SU-DHL-6 (cell line): ENCODE data around the gene PKD1.

Source experiments
- H2AFZ ChIP-seq: fragments of 200-600 bp; sonication (generic); 2 replicates; pipeline ENCODE4 v1.6.1; 2014; ENCODE audit warnings: low read depth, mild to moderate bottlenecking, moderate library complexity, mixed read lengths, antibody characterized with exemption, low read length; ENCODE audit not compliant: severe bottlenecking
- H3F3A ChIP-seq: fragments of 200-600 bp; shearing (Covaris generic); 2 replicates; pipeline ENCODE4 v1.6.0; 2016; ENCODE audit warnings: antibody characterized with exemption, mild to moderate bottlenecking; ENCODE audit not compliant: insufficient read depth
- H3K27ac ChIP-seq: fragments of 200-600 bp; sonication (generic); 2 replicates; pipeline ENCODE4 v1.5.1; 2016; ENCODE audit warnings: low read depth, mild to moderate bottlenecking, low read length, moderate library complexity, mixed read lengths
- H3K27me3 ChIP-seq: fragments of 200-600 bp; sonication (generic), shearing (Covaris generic); 2 replicates; pipeline ENCODE4 v1.6.0; 2014; ENCODE audit warnings: mild to moderate bottlenecking, low read length
- H3K36me3 ChIP-seq: fragments of 200-600 bp; sonication (generic); 2 replicates; pipeline ENCODE4 v1.6.1; 2014; ENCODE audit warnings: mild to moderate bottlenecking, low read length, mixed read lengths
- H3K4me2 ChIP-seq: fragments of 300-600, 200-600 bp; shearing (Covaris generic), sonication (generic); 2 replicates; pipeline ENCODE4 v1.6.0; 2014; ENCODE audit warnings: low read length, low read depth, mild to moderate bottlenecking; ENCODE audit not compliant: poor library complexity, severe bottlenecking
- H3K4me3 ChIP-seq: fragments of 200-600 bp; sonication (generic); 2 replicates; pipeline ENCODE4 v1.5.1; 2014; ENCODE audit warnings: antibody characterized with exemption, low read length, mild to moderate bottlenecking, mixed read lengths; ENCODE audit not compliant: insufficient read depth, poor library complexity, severe bottlenecking
- H3K79me2 ChIP-seq: fragments of 200-600 bp; sonication (generic); 2 replicates; pipeline ENCODE4 v1.6.1; 2014; ENCODE audit warnings: mild to moderate bottlenecking, low read length, moderate library complexity; ENCODE audit not compliant: insufficient read depth
- H3K9ac ChIP-seq: fragments of 200-600 bp; sonication (generic); 2 replicates; pipeline ENCODE4 v1.7.0; 2014; ENCODE audit warnings: mild to moderate bottlenecking, low read length
- H3K9me2 ChIP-seq: fragments of 200-600 bp; sonication (generic); replicated peaks from 2 replicates; pipeline ENCODE4 v1.6.1; 2014; ENCODE audit warnings: low read length; ENCODE audit not compliant: insufficient read depth
- H3K9me3 ChIP-seq: fragments of 200-600 bp; sonication (generic); 2 replicates; pipeline ENCODE4 v1.6.1; 2014; ENCODE audit warnings: low read length, mixed read lengths; ENCODE audit not compliant: insufficient read depth
- H4K20me1 ChIP-seq: fragments of 200-600 bp; sonication (generic); 2 replicates; pipeline ENCODE4 v1.6.1; 2014; ENCODE audit warnings: low read depth, mild to moderate bottlenecking, antibody characterized with exemption, low read length, moderate library complexity, mixed read lengths
- EZH2phosphoT487 ChIP-seq: fragments of 200-600 bp; sonication (generic), shearing (Covaris generic); conservative IDR thresholded peaks from 2 replicates; pipeline ENCODE4 v1.6.1; 2018; ENCODE audit warnings: mild to moderate bottlenecking, antibody characterized with exemption, low read length, moderate library complexity, mixed read lengths
- TF ChIP-seq, protein P1 (sequence below): fragments of 200-600 bp; sonication (generic); IDR thresholded peaks from one replicate; pipeline ENCODE4 v1.5.1; 2017; ENCODE audit warnings: antibody characterized with exemption, mild to moderate bottlenecking, low read length, moderate library complexity; ENCODE audit not compliant: insufficient read depth, poor library complexity, severe bottlenecking

Gene PKD1

GRCh38 chr16:2078096-2078495 is 57.6 kb downstream of the PKD1 start:
- no peaks in the 10 kb centered on the region for H3F3A ChIP-seq
- TF ChIP-seq EZH2phosphoT487: no peak
- TF ChIP-seq, protein P1, sequence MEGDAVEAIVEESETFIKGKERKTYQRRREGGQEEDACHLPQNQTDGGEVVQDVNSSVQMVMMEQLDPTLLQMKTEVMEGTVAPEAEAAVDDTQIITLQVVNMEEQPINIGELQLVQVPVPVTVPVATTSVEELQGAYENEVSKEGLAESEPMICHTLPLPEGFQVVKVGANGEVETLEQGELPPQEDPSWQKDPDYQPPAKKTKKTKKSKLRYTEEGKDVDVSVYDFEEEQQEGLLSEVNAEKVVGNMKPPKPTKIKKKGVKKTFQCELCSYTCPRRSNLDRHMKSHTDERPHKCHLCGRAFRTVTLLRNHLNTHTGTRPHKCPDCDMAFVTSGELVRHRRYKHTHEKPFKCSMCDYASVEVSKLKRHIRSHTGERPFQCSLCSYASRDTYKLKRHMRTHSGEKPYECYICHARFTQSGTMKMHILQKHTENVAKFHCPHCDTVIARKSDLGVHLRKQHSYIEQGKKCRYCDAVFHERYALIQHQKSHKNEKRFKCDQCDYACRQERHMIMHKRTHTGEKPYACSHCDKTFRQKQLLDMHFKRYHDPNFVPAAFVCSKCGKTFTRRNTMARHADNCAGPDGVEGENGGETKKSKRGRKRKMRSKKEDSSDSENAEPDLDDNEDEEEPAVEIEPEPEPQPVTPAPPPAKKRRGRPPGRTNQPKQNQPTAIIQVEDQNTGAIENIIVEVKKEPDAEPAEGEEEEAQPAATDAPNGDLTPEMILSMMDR: no peak
- H3K36me3 ChIP-seq: no peaks in the 10 kb centered on the region
- H3K9ac ChIP-seq: no peak overlapping the region
- no peak overlapping the region for H2AFZ ChIP-seq
- H3K27me3 ChIP-seq: no peaks in the 10 kb centered on the region
- no peaks in the 10 kb centered on the region for H3K9me2 ChIP-seq
- H3K27ac ChIP-seq: no peak overlapping the region
- H3K4me2 ChIP-seq: no peak overlapping the region
- H3K9me3 ChIP-seq: no peaks in the 10 kb centered on the region
- no peaks in the 10 kb centered on the region for H4K20me1 ChIP-seq
- no peak overlapping the region for H3K4me3 ChIP-seq
- H3K79me2 ChIP-seq: no peaks in the 10 kb centered on the region

DNA sequence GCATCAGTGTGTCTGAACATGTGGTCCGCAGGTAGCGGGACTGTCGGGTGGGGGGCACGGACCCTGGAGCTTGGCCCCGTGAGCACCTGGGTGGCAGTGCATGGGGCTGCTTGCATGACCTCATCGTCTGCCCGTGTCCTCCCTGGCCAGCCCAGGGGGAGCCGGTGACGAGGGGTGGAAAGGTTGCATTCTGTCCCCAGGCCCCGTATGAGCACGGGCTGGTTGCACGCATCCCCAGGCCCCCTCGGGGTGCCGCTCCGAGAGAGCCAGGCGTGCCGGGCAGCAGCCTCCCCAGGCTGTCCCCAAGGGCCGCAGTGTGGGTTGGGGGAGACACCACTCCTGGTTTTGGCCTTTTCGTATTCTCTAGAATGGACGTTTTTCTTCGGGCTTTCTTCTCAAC is 58.0 kb downstream of the PKD1 start:
- Histone ChIP-seq H3K27me3 (no peaks in the 10 kb centered on the region), H4K20me1 (no peaks in the 10 kb centered on the region), H3K36me3 (no peaks in the 10 kb centered on the region), H3K9ac (no peak overlapping the region), H3K4me3 (no peak overlapping the region), H3K79me2 (no peaks in the 10 kb centered on the region), H3K9me2 (no peaks in the 10 kb centered on the region), H3F3A (no peaks in the 10 kb centered on the region), H2AFZ (no peak overlapping the region), H3K9me3 (no peaks in the 10 kb centered on the region), H3K27ac (no peak overlapping the region), H3K4me2 (no peak overlapping the region)
- TF ChIP-seq, protein P1: no peak
- no peak for TF ChIP-seq EZH2phosphoT487

DNA sequence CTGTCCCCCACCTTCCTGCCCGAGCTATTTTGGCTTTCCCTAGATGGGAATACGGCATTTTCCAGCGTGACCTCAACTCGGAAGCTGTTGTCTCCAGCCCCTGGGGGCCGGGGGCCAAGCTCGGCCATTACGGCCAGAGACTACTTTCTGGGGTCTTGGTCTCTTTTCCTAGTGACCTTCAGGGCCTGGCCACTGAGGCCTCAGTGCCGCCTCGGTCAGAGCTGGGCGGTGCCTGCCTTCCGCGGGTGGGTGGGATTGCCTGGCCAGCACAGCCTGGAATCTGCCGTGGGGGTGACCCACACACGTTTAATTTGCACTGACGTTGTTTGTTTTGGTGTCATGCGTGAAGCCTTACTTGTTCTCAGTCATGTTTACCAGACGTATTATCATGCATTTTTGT is 58.7 kb downstream of the PKD1 start:
- Histone ChIP-seq H3K9me2 (no peaks in the 10 kb centered on the region), H4K20me1 (no peaks in the 10 kb centered on the region), H3F3A (no peaks in the 10 kb centered on the region), H2AFZ (no peak overlapping the region), H3K79me2 (no peaks in the 10 kb centered on the region), H3K27me3 (no peaks in the 10 kb centered on the region), H3K27ac (no peak overlapping the region), H3K4me2 (no peak overlapping the region), H3K4me3 (no peak overlapping the region), H3K36me3 (no peaks in the 10 kb centered on the region), H3K9me3 (no peaks in the 10 kb centered on the region), H3K9ac (no peak overlapping the region)
- no peak for TF ChIP-seq EZH2phosphoT487
- TF ChIP-seq, protein P1: no peak
